Cortex of kidney (tissue), 1 donor: ENCODE data around the gene SLC35F6.
"Not testable (repeated sequence)": the region's sequence is repeated elsewhere in the genome, so short reads cannot be mapped to it uniquely, and the experiment has no call there.

Experiments used
- DNase-seq: peaks from one replicate; lab custom pipeline; 2025; lab: John Stamatoyannopoulos, UW

Gene SLC35F6

DNA sequence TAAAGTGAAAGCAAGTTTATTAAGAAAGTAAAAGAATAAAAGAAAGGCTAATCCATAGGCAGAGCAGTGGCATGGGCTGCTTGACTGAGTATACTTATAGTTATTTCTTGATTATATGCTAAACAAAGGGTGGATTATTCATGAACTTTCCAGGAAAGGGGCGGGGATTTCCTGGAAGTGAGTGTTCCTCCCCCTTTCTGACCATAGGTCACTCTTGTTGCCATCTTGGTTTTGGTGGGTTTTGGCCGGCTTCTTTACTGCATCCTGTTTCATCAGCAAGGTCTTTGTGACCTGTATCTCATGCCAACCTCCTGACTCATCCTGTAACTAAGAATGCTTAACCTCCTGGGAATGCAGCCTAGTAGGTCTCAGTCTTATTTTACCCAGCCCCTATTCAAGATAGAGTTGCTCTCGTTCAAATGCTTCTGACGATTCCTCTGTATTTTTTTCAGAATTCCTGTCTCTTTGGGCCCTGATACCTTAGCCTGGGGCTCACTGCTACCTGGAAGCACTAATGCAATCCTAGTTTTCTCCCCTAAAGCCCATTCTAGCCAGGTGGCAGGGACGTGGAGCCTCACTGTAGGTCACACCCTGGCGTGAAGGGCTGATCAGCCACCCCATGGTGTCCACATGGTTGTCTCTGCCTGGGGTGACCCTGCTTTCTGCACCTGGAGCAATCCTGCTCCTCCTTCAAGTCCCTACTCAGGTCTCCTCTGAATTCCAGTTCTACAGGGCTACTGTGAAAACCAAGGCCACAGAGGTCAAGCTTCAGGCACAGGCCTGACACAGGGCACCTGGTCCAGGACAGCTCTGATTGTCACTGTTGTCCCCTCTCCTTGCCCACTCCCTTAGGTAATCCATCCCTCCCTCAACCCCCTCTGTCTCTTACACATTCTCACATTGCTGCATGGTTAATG is 6.0 kb upstream of the SLC35F6 start:
- no peak for DNase-seq

GRCh38 chr2:26758790-26759321 is 5.2 kb upstream of the SLC35F6 start:
- no peak for DNase-seq

GRCh38 chr2:26759845-26760244 is 4.2 kb upstream of the SLC35F6 start:
- no peak for DNase-seq

- DNase-seq = not testable (repeated sequence)
Measured at GRCh38 chr2:26760991-26761390, 3.1 kb upstream of the SLC35F6 start.

GRCh38 chr2:26763019-26763418 is 1.1 kb upstream of the SLC35F6 start:
- DNase-seq = no peak

DNA sequence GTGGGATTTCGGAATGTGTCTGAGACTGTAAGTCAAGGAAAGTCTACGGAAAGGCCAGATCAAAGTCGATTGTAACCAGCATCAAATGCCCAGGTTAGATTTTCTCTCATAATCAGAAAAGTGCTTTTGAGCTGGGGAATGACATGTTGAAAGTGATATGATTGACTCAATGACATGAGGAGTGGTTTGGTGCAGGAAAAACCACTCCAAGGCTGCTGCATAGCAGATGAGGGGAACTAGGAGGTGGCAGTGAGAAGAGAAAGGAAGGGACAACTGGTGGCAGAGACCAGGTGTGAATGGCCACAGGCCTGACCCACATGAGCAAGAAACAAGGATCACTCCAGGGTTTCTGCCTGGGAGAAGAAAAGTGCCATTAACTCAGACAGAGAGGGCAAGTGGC is 822 bp downstream of the SLC35F6 start:
- no peak for DNase-seq

- DNase-seq = no peak
Measured at GRCh38 chr2:26765475-26766200, 1.6 kb downstream of the SLC35F6 start.

DNA sequence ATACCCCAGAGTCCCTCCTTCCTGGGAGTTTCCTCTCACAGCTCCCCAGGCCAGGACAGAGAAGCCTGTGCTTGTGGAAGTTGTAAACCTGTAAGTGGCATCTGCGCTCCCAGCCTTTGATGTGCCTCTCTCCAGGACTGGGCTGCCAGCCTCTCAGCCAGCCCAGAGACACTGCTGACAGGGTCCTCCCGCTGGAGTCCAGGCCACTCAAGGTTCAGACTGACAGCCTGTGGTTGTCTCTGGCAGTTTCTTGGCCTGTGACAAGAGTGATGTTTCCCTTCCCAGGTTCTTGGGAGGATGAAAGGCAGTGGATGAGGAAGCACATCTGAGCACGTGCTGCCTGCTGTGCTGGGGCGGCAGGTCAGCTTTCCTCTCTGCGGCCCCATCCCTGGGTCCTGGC is 3.0 kb downstream of the SLC35F6 start:
- no peak for DNase-seq

DNA sequence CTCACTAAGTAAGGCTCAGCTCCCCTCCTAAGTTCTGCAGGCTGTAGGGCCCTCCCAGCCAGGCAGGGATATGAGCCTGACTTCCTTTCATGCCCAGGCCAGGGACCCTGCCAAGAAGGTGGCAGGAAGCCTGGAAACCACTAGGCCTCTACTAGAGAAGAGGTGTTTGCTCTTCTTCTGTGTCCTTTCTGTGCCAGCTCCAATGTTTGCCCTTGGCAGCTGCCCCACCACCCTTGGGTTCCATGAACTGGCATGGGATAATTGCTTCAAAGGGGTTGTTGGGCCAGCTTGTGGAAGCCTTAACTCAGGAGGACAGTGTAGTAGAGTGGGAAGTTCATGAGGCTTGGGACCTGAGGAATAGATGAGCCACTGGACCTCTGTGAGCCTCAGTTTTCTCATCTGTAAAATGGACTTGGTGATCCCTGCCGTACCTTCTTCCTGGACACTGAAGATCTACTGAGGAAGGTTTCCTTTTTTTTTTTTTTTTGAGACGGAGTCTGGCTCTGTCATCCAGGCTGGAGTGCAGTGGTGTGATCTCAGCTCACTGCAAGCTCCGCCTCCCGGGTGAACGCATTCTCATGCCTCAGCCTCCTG is 3.9 kb downstream of the SLC35F6 start:
- DNase-seq = no peak

DNA sequence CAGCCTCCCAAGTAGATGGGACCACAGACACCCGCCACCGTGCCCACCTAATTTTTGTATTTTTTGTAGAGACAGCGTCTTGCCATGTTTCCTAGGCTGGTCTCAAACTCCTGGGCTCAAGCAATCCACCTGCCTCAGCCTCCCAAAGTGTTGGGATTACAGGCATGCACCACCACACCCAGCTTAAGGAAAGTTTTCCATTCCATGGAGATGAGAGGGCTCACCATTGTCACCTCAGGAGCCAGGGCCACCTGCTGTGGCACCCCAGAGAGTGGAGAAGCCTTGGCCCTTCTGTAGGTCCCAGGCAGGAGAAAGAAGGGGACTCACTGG is 4.6 kb downstream of the SLC35F6 start:
- DNase-seq = no peak

DNA sequence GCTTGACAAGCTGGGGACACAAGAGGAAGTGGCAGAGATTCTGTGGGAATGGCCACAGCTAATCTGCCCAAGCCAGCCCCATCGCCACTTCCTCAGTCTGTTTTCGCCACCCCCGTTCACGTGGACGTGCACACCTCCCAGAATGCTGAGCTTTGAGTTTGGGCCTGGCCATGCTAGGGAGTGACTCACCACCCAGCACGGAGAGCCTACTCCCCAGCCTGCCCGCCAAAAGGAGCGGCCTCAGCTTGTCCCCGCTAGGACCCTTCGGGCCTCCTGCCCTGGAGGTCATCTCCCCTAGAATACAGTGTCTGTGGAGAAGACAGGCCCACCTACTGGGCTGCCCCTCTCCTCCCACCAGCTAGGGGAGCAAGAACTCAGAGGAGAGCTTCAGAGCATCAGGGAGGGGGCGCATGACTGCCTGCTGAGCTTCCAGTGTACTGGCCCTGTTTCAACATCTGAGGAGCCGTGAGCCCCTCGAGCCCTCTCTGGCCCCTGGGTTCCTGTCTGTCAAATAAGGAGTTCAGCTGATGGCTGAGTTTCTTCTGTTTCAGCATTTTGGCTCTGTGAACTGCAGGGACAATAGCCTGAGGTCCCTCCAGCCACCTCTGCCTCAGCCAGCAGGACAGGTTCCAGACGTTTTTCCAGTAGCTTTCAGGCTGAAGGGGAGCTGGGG is 5.1 kb downstream of the SLC35F6 start:
- DNase-seq = no peak

DNA sequence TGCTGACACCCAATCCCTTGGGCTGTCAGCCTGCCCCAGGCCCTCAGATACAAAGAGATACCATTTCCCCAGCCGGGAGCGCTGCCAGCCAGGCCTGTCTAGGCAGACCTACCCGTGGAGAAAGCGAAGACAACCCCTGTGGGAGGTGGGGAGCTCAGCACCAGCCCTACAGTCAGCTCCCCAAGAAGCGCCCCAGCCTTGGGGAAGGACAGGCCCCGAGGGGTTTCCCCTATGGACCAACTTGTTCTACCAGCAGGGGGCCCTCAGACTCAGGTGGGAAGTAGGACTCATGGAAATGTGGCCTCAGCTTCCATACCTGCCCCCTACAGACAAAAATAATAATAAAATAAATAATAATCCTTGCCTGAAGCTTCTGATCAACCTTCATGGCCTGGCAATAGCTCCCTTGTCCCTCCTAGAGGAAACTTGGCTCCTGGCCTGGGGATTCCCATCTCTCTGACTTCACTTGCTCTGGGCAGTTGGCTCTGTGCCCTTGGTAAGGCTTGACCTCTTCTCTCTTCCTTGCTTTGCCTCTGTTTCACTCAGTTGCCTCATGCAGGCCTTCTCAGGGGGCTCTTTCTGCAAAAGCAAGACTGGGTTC is 7.0 kb downstream of the SLC35F6 start:
- DNase-seq = no peak

DNA sequence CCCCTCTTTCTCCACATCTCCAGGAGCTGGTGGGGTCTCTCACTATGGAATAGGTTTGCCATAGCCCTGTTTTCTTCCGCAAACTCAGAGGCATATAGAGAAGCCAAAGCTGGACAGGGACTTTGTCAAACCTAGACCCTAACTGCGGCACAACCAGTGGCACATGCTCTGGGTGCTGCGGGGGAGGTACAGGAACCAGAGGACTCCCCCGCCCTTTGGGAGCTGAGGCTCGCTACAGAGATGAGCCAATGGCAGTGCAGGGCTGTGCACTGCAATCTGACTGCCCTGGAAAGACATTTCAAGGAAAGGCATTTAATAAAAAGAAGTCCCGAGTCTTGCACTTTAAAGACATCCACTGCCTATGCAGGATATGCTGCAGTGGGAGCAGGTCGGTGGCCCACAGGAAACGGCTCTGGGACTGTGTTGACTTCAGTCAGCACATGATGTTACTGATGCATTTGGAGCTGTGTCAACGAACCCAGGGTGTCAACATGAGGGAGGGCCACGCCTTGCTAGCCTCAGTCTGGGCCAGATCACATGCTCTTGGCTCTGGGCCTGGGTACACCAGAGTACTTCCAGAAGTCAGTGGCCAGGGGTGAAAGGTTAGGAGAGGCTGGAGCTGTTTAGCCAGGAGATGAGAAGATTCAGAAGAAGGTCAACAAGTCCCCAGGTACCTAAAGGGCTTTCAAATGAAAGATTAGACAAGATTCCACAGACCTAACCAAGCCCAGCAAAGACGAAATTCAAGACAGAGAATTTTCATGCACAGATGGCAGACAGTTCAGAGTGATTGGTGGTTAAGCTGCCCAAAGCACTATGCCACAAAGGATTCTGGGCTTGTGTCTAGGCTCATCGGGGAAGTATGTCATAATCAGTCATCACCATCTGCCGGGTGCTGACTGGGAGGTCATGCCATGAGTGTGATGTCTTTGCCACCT is 8.2 kb downstream of the SLC35F6 start:
- no peak for DNase-seq

- DNase-seq = no peak
Measured at GRCh38 chr2:26776195-26776800, 12.2 kb downstream of the SLC35F6 start.

DNA sequence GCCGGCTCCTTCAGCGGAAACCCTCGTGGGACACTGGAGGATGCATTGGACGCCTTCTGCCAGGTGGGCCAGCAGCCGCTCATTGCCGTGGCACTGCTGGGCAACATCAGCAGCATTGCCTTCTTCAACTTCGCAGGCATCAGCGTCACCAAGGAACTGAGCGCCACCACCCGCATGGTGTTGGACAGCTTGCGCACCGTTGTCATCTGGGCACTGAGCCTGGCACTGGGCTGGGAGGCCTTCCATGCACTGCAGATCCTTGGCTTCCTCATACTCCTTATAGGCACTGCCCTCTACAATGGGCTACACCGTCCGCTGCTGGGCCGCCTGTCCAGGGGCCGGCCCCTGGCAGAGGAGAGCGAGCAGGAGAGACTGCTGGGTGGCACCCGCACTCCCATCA is 14.0 kb downstream of the SLC35F6 start:
- DNase-seq = no peak

- DNase-seq = no peak
Measured at GRCh38 chr2:26778507-26778906, 14.4 kb downstream of the SLC35F6 start.

DNA sequence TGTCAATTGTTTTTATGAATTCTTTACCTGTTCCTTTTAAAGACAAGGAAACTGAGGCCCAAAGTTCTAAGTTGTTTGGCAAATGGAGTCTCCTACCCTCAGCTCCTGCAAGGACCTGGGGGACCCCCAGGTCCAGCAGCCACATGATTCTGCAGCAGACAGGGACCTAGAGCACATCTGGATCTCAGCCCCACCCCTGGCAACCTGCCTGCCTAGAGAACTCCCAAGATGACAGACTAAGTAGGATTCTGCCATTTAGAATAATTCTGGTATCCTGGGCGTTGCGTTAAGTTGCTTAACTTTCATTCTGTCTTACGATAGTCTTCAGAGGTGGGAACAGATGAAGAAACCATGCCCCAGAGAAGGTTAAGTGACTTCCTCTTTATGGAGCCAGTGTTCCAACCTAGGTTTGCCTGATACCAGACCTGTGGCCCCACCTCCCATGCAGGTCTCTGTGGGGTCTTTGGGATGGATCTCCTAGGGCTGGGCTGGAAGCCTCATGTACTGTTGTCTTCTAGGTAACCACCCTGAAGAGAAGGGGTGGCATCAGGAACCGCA is 16.2 kb downstream of the SLC35F6 start:
- DNase-seq = no peak

- no peak for DNase-seq
Measured at GRCh38 chr2:26782876-26783704, 19.0 kb downstream of the SLC35F6 start.
